HepG2 (cell line): ENCODE measurements around the gene RABL6. TPM values are rescaled to one million over a fixed set of nuclear protein-coding genes. Genes with fewer than 3 reads are reported as not detected.

Experiments used
- AGO1 ChIP-seq: fragments of 200-400 bp; formaldehyde crosslinking; IDR thresholded peaks from 2 replicates; pipeline ENCODE4 v1.6.1; 2017; ENCODE audit warnings: mild to moderate bottlenecking, low read depth, low read length, moderate library complexity; ENCODE audit not compliant: poor library complexity, severe bottlenecking
- ARID5B ChIP-seq: IDR thresholded peaks from 2 replicates; pipeline ENCODE4 v1.4.0; 2020; ENCODE audit warnings: mild to moderate bottlenecking, missing genetic modification reagents
- GTF3A ChIP-seq: sonication (generic); formaldehyde crosslinking; conservative IDR thresholded peaks from 2 replicates; pipeline ENCODE4 v1.4.0; 2020; ENCODE audit warnings: mild to moderate bottlenecking, missing genetic modification reagents
- PLRG1 ChIP-seq: fragments of 450-650 bp; conservative IDR thresholded peaks from 2 replicates; pipeline ENCODE4 v1.6.1; 2016
- PRDM10 ChIP-seq: sonication (generic); formaldehyde crosslinking; IDR thresholded peaks from 2 replicates; pipeline ENCODE4 v1.4.0; 2020; ENCODE audit warnings: low read depth, missing genetic modification reagents
- RAD51 ChIP-seq: fragments of 450-650 bp; IDR thresholded peaks from 2 replicates; pipeline ENCODE4 v1.6.1; 2016; ENCODE audit warnings: borderline replicate concordance
- SRF ChIP-seq: IDR thresholded peaks from 2 replicates; pipeline ENCODE4 v1.6.1; 2011; ENCODE audit warnings: mild to moderate bottlenecking, low read depth, low read length, moderate library complexity
- ZBTB2 ChIP-seq: sonication (generic); formaldehyde crosslinking; IDR thresholded peaks from 2 replicates; pipeline ENCODE4 v1.8.0; 2022; ENCODE audit warnings: low read depth, missing genetic modification reagents
- ZBTB33 ChIP-seq: sonication (generic); formaldehyde crosslinking; IDR thresholded peaks from 2 replicates; pipeline ENCODE4 v1.4.0; 2020; ENCODE audit warnings: missing genetic modification reagents
- ZFP37 ChIP-seq: sonication (generic); formaldehyde crosslinking; IDR thresholded peaks from 2 replicates; pipeline ENCODE4 v1.4.0; 2020; ENCODE audit warnings: missing genetic modification reagents, borderline replicate concordance
- ZHX1 ChIP-seq: sonication (generic); formaldehyde crosslinking; IDR thresholded peaks from 2 replicates; pipeline ENCODE4 v1.8.1; 2022; ENCODE audit warnings: low read depth, mild to moderate bottlenecking, missing genetic modification reagents
- ZNF510 ChIP-seq: sonication (generic); formaldehyde crosslinking; IDR thresholded peaks from 2 replicates; pipeline ENCODE4 v1.4.0; 2020; ENCODE audit warnings: low read depth, mild to moderate bottlenecking, missing genetic modification reagents
- ZNF558 ChIP-seq: sonication (generic); formaldehyde crosslinking; IDR thresholded peaks from 2 replicates; pipeline ENCODE4 v1.9.0; 2022; ENCODE audit warnings: mild to moderate bottlenecking, missing genetic modification reagents, borderline replicate concordance
- ZNF878 ChIP-seq: sonication (generic); formaldehyde crosslinking; IDR thresholded peaks from 2 replicates; pipeline ENCODE4 v1.8.1; 2023; ENCODE audit warnings: mild to moderate bottlenecking, missing genetic modification reagents, moderate library complexity
- polyA plus RNA-seq, 8 experiments: library from polyadenylated mRNA; depleted of rRNA in 3 of 8; stranded (reverse) in 7 of 8; unstranded in 1 of 8; fragments of >200 nt; fragmentation: Illumina TruSeq in 4 of 8; extraction: Trizol in 4 of 8; gene quantifications; 2 replicates each; pipeline versions ENCODE4 v1.2.1 to v1.2.3, GENCODE V29; 2011 to 2016; ENCODE audit warnings: low read depth in 4 of 8, missing spikeins in 1 of 8, mixed read lengths in 1 of 8; ENCODE audit not compliant: insufficient read depth in 1 of 8
- total RNA-seq, 5 experiments: library from RNA; depleted of rRNA; stranded (reverse); fragments of >200 nt; fragmentation: Illumina TruSeq; extraction: Trizol; gene quantifications; 2 replicates each; pipeline ENCODE4 v1.2.3, GENCODE V29; 2016; ENCODE audit warnings: low read depth in 1 of 5

Gene RABL6
- total and polyA plus RNA-seq, 2 of the 13 experiments (the other 11 are each of a cell fraction or from before 2014, with no cell fraction given): 81.5 to 125 TPM

- TF ChIP-seq ZHX1 (CRISPR knock-in tag) (peak; percentile 40; the same call in 1 of the 2 replicates), RAD51 (no peak), AGO1 (peak; percentile 93), ZNF558 (CRISPR knock-in tag) (no peak), ARID5B (CRISPR knock-in tag) (no peak), SRF (no peak), ZNF878 (CRISPR knock-in tag) (no peak), ZFP37 (CRISPR knock-in tag) (no peak), ZBTB2 (CRISPR knock-in tag) (no peak), ZNF510 (CRISPR knock-in tag) (no peak), GTF3A (CRISPR knock-in tag) (no peak), PRDM10 (no peak), ZBTB33 (CRISPR knock-in tag) (peak; percentile 60; the same call in 1 of the 2 replicates), PLRG1 (no peak)
These were observed 38.8 kb downstream of the RABL6 start (continued) for GRCh38 chr9:136846376-136847087.
